ENCODE measurements around the gene ATP5F1C. TPM values are rescaled to one million over a fixed set of nuclear protein-coding genes. Genes with fewer than 3 reads are reported as not detected.

ATP5F1C gene
- total RNA-seq, 1 experiment from 2014 or later = 284 TPM

GRCh38 chr10:7756360-7756992, 31.5 kb upstream of the ATP5F1C start:
- Histone ChIP-seq H3K4me3 (no peak overlapping the region), H3K27me3 (ENCODE audit: insufficient read depth, low read depth) (no peaks in the 10 kb centered on the region), H2AFZ (no peak overlapping the region), H3K4me1 (replicated peaks; ENCODE audit: insufficient read depth) (no peaks in the 10 kb centered on the region), H3K9me3 (ENCODE audit: insufficient read depth, low read depth) (no peaks in the 10 kb centered on the region), H3K4me2 (no peak overlapping the region), H3K27ac (no peak overlapping the region), H3K9me2 (ENCODE audit: insufficient read depth) (no peaks in the 10 kb centered on the region), H3F3A (ENCODE audit: insufficient read depth, low read depth) (no peaks in the 10 kb centered on the region), H4K20me1 (ENCODE audit: insufficient read depth) (no peaks in the 10 kb centered on the region), H3K79me2 (ENCODE audit: low read depth) (no peaks in the 10 kb centered on the region), H3K36me3 (ENCODE audit: low read depth) (peaks cover 9% of the 10 kb centered on the region; the same call in 1 of the 2 replicates)
- BruUV-seq (replicated peaks) = no TSS peak
- intact Hi-C loops (cut with micrococcal nuclease; ENCODE audit: unreplicated experiment) = loop anchor here (10.0 kb wide), 1 partner anchor 1548 kb away; no protein-coding TSS in a partner anchor
- ChIA-PET CTCF (no interaction called here), POLR2A (ENCODE audit: unreplicated experiment) (no interaction called here)
- no peak for TF ChIP-seq EZH2 (IDR thresholded peaks at IDR 0.05; ENCODE audit: low read depth)
- TF ChIP-seq CTCF (conservative IDR thresholded peaks at IDR 0.05) = peak; percentile 34; the same call in 1 of the 2 replicates
- peak in 1 of 2 experiments; percentile 9 for DNase-seq

DNA sequence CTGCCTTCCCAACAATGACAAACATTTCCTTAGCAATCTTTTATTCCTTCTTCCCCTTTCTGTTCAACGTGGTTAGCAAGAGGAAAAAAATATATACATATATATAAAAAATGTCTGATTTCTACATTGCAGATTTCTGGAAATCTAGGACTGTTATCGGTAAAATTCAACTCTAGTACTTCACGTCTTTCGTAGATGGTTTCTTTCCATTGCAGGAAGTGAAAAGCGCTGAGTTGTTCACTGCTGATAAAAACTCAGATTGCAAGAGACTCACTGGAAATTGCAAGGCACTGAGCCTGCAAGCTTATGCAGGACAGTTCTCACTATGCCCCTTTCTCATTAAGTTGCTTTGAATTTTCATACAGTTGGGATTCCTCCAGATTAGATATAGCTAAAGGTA, 24.0 kb upstream of the ATP5F1C start:
- Histone ChIP-seq H3F3A (ENCODE audit: insufficient read depth, low read depth) (no peaks in the 10 kb centered on the region), H2AFZ (no peak overlapping the region), H3K9me2 (ENCODE audit: insufficient read depth) (no peaks in the 10 kb centered on the region), H3K36me3 (ENCODE audit: low read depth) (0 out of 2 replicates have a peak, but pooled peaks cover 6% of the 10 kb centered on the region), H3K4me2 (no peak overlapping the region), H3K4me1 (replicated peaks; ENCODE audit: insufficient read depth) (no peaks in the 10 kb centered on the region), H3K9me3 (ENCODE audit: insufficient read depth, low read depth) (no peaks in the 10 kb centered on the region), H3K27ac (no peak overlapping the region), H4K20me1 (ENCODE audit: insufficient read depth) (no peaks in the 10 kb centered on the region), H3K27me3 (ENCODE audit: insufficient read depth, low read depth) (no peaks in the 10 kb centered on the region), H3K4me3 (no peak overlapping the region), H3K79me2 (ENCODE audit: low read depth) (no peaks in the 10 kb centered on the region)
- POLR2A ChIA-PET (ENCODE audit: unreplicated experiment) = no interaction called here
- CTCF ChIA-PET = no interaction called here
- TF ChIP-seq CTCF (conservative IDR thresholded peaks at IDR 0.05) = no peak
- TF ChIP-seq EZH2 (IDR thresholded peaks at IDR 0.05; ENCODE audit: low read depth) = no peak
- DNase-seq = no peak
- no TSS peak for BruUV-seq (replicated peaks)
- intact Hi-C loops (cut with micrococcal nuclease; ENCODE audit: unreplicated experiment) = no loop called here

DNA sequence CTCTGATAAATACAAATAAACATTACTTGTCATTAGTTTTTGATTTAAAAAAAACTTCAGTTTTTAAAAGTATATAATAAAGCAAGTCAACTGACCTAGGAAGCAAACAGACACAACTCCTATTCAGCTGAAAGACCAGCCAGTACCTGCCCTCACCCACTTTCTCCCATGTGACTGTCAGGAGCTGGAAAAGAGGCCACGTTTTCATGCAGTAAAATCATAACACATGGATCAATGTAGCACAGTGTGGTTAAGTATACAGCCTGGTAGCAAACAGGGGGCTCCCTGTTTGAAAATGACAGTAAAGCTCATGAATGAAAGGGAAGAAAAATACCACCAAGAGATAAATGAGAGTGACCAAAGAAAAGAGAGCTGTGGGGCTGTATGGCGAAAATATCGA, 21.7 kb upstream of the ATP5F1C start:
- Histone ChIP-seq H3K36me3 (ENCODE audit: low read depth) (no peaks in the 10 kb centered on the region), H3F3A (ENCODE audit: insufficient read depth, low read depth) (no peaks in the 10 kb centered on the region), H3K27me3 (ENCODE audit: insufficient read depth, low read depth) (no peaks in the 10 kb centered on the region), H2AFZ (no peak overlapping the region), H3K4me1 (replicated peaks; ENCODE audit: insufficient read depth) (no peaks in the 10 kb centered on the region), H4K20me1 (ENCODE audit: insufficient read depth) (no peaks in the 10 kb centered on the region), H3K9me3 (ENCODE audit: insufficient read depth, low read depth) (no peaks in the 10 kb centered on the region), H3K9me2 (ENCODE audit: insufficient read depth) (no peaks in the 10 kb centered on the region), H3K27ac (no peak overlapping the region), H3K4me3 (no peak overlapping the region), H3K4me2 (no peak overlapping the region), H3K79me2 (ENCODE audit: low read depth) (no peaks in the 10 kb centered on the region)
- no TSS peak for BruUV-seq (replicated peaks)
- intact Hi-C loops (cut with micrococcal nuclease; ENCODE audit: unreplicated experiment) = no loop called here
- no peak for DNase-seq
- ChIA-PET CTCF (no interaction called here), POLR2A (ENCODE audit: unreplicated experiment) (no interaction called here)
- TF ChIP-seq CTCF (conservative IDR thresholded peaks at IDR 0.05) = no peak
- no peak for TF ChIP-seq EZH2 (IDR thresholded peaks at IDR 0.05; ENCODE audit: low read depth)
